NCI-H1105 (cell line): ENCODE measurements around the gene VWA3B.
A peak's percentile ranks its signal among the peaks of the same experiment; 100 is the strongest.
"Not testable (repeated sequence)": the region's sequence is repeated elsewhere in the genome, so short reads cannot be mapped to it uniquely, and the experiment has no call there.

ENCODE experiments used
- DNase-seq: peaks from one replicate; lab custom pipeline; 2025; lab: John Stamatoyannopoulos, UW

The VWA3B gene

DNA sequence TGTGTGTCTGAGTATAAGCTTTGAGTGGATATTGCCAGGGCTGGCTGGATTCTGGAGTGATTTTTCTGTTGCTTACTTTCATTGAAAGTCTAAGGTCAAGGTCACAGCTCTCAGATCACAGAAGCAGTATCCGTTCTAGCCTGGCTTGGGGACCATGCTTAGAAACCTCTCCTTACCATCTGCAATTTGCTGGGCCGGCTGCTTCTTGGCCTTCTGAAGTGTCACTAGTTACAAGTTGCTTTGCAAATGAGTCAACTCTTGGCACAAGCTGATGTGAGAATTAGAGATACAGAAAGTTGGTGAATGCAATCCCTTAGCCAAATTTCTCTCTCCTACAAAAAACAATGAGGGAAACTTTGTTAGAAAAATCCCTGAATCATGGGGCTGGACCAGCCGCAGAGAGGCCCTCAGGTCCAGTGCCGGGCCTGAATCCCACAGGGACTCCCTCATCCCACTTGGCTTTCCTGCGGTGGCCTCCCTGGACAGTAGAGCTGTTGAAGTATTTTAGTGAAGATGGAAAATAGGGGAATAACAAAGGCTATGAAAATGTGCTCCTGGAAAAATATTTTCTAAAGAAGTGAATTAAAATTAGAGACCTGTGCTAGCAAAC is 166.6 kb downstream of the VWA3B start:
- DNase-seq: no peak

DNA sequence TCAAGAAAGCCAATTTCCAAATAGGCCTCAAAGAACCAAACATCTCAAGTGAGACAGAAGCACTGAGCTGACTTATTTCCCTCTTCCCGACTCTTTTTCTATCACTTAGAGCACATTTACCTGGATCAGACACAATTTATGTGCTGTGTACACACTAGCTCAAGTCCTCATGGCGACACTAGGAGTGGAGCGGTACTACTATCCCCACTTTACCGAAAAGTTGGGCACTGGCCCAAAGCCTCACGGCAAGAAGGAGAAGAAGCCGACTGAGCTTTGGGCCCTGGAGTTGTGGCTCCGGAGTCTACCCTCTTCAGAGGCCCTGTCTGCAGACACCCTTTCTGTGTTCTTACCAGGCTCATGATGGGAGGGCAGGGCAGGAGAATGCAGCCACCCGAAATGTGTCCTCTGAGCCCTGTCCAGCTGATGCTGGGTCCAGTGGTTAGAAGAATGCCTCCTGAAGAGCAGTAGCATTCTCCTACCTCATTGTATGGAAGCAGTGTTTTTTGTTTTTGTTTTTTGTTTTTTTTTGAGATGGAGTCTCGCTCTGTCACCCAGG is 167.6 kb downstream of the VWA3B start:
- DNase-seq: no peak

DNA sequence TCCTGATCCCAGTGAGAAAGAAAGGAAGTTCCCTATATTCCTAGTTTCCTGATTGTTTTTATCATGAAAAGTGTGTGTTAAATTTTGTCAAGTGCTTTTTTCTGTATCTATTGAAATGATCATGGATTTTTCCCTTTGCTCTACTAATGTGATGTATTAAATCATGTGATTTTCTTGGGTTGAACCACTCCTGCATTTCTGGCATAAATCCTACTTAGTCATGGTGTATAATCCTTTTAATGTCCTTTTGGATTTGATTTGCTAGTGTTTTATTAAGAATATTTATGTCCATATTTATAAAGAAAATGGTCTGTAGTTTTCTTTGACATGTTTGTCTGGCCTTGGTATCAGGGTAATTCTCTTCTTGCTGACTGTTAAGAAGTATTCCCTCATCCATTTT is 171.9 kb downstream of the VWA3B start:
- no peak for DNase-seq

DNA sequence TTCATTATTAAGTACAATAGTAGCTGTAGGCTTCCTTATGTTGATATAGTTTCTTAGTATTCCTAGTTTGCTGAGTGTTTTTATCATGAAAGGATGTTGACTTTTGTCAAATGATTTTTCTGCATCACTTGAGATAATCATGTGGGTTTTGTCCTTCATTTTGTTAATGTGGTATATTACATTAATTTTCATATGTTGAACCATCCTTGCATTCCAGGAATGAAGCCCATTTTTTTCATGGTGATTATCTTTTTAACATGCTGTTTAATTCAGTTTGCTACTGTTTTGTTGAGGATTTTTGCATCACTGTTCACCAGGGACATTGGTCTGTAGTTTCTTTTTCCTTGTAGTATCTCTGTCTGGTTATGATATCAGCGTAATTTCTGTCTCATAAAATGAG is 176.4 kb downstream of the VWA3B start:
- no peak for DNase-seq

DNA sequence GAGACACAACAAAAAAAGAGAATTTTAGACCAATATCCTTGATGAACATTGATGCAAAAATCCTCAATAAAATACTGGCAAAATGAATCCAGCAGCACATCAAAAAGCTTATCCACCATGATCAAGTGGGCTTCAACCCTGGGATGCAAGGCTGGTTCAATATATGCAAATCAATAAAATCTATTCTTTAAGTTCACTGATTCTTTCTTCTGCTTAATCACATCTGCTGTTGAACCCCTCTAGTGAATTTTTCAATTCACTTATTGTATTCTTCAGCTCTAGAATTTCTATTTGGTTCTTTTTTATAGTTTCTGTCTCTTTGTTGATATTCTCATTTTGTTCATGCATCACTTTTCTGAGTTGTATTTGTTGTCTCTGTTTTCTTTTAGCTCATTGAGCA is 181.3 kb downstream of the VWA3B start:
- DNase-seq: not testable (repeated sequence)

DNA sequence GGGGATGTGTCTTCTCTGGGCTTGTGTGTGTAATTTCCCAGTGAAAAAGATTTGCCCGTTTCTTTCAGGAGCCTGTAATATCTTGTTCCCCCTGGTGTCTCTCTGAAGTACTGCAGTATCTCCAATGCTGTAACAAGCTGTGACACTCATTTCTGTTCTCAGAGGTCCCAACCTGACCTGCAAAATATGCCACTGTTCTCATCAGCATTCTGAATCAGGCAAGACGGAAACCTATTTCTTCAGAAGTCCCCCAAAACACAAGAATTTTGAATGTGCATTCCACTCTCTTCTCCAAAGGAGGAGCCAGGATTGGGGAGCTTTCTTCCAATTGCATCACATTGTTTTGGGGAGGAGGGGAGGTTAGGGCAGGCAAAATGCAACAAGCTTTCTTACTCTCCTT is 182.3 kb downstream of the VWA3B start:
- peak; percentile 4 for DNase-seq

DNA sequence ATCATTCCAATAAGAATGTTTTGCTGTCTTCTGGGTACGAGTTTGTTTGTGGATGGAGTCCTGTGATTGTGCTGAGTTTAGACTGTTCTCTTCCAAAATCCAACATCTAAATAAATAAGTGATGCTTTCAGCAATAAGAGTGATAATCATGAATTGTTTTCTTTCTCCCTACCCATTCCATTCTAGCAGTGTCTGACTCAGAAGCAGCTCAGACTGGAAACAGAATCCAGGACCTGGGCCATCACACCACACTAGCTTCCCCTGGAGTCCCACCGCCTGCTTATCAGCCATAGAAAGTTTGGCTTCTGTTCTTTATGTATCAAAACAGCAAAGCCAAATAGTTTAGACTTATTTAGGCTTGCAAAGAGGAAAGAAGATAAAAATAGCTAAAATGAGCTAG is 182.9 kb downstream of the VWA3B start:
- no peak for DNase-seq

DNA sequence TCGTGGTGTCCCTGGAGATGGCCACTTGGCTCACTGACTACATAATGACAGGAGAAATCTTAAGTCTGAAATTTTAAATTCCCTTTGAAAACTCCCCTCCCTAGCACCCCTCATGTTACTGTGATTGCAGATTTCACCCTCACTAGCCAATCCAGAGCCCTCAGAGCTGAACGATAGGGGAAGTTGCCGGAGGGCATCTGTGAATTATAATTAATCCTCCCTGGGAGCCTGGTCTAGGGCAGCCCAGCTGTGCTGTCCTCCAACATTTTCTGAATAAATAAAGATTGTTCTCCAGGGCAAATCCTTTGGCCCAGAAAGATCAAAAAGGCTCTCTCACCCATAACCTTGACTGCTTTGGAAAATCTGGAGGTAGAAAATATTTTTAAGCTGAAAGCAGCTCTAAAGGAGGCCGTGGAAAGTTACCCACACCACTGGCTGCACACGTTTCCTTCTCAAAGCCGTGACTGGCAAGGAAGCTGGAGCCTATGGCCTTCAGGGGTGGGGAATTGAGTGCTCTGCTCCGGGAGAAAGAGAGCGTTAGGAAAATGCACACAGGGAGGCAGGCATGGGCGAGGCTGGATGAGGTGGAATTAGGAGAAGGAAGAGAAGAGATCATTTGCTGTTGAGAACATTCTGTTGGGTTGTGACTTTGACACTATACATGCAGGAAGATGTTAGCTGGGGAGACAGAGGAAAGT is 190.3 kb downstream of the VWA3B start:
- no peak for DNase-seq

DNA sequence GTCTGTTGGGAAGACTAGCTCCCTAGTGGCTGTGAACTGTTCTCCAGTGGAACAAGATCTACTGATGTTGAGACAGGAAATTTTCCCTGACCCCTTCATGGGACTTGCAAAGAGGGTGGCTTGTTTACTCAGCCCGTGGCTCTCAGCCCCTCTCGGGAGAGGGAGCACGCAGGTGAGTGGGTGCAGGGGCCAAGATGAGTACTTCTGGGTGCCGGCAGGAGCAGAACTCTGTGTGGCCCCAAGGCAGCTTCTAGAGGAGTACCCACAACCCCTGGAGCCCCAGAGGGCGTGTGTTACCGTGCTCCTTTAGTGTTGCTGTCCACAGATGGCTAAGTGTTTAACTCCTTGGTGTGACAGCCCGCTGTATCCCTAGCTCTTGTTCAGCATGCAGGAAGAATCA is 191.1 kb downstream of the VWA3B start:
- no peak for DNase-seq

DNA sequence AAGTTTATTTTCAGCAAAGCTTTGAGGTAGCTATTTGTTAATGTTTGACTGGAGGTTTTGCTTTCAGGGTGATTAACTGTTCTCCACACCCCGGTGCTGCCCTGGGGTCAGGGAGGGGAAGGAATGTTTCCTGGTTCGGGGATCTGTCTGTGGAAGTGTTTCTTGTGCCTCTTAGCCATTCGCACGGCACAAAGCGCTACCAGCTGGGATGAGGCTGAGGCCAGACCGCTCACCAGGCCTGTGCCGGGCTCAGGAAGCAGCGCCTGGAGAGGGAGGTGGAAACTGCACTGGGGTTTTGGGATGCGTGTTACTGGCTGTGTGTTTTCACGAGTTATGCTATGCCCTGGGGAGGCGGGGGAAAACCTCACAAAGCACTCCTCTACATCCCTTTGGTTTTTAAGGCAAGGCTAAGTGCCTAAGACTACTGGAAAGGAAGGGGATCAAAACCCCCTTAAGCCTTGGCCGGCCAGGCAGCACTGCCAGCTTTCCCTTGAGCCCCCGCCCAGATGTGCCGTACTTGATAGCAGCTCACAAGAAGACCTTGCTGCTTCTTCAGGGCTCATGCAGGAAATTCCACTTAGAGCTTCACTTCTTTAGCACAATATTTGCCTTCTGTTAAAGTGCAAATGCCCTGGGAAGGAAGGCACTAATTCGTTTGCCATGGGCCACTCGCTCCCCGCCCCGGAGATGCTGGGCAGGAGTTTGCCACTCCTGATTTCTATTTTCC is 193.6 kb downstream of the VWA3B start:
- no peak for DNase-seq

DNA sequence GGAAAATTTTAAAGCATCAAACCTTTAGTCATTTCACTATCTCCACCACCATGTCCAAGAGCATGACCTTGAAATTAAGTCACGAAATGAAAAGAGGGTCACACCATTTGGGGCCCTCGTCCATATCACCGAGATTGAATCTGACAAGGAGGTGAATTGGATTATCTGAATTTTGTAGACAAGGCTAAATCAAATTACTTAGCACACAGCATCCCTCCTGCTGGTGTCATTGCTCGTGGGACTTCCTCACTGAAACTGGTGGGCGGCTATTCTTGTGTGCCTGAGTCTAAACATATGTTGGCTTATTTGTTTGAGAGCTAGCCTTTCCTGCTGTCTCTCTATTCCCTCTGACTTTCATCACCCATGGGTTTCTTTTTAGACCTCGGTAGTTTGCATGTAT is 194.6 kb downstream of the VWA3B start:
- no peak for DNase-seq

DNA sequence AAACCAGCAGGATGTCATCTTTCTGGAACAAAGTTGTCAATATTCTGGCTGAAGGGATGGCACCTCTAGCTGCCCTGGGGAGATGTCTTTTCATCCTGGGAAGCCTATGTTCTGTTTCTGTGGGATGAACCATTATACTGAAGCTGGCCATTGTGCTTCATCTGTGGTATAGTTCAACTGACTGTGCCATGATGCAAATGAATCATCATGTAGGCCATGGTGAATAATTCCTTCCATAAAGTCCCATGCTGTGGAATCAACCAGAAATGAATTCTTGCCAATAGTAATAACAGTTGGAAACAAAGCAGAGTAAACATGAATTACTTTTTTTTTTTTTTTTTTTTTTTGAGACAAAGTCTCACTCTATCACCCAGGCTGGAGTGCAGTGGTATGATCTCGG is 195.1 kb downstream of the VWA3B start:
- no peak for DNase-seq

DNA sequence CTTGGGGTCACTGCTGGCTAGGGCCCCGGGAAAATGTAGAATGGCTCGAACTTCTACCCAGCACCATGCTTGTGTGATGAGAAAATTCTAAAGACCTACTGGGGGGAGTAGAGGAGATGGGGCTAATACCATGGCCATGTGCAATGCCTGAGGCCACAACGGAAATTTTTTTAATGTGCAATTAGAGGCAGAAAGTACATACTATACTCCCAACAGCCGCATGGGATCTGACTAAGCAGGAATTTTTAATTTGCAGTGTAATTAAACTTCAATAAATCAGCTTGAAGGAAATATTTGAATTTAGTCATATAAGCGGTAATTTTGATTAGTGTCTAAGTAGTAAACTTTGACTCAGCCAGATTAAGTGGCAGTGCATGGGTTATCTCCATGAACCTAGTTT is 206.1 kb downstream of the VWA3B start:
- no peak for DNase-seq

DNA sequence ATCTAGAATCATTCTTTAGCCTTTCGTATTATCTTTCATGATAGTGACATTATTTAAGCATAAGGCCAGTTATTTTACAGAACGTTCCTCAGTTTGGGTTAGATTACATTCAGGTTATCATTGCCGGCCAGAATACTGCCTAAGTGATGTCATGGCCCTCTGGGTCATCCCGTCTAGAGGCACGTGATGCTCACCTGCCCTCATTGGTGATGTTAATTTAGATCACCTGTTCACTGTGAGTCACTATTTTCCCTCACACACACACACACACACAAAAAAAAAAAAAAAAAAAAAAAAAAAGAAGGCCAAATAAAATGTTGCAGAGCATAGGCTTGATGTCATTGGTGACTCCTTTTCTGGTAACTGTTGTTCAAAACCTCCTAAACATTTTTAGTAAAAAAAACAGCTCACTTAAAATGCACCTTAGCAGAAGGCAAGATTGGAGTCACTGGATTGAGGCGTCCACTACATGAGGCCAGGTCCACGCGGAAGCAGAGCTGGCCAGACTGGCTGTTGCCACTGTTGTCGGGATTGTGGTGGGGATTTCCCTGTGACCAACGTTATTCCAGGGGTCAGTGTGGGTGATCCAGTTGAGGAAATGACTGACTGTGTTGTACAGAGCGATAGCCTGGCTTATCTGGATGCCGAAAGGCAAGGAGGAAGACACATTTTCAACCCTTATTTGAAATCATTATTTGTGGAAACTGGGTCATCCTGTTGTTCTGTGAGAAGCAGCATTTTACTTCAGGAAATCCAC is 207.1 kb downstream of the VWA3B start:
- no peak for DNase-seq

DNA sequence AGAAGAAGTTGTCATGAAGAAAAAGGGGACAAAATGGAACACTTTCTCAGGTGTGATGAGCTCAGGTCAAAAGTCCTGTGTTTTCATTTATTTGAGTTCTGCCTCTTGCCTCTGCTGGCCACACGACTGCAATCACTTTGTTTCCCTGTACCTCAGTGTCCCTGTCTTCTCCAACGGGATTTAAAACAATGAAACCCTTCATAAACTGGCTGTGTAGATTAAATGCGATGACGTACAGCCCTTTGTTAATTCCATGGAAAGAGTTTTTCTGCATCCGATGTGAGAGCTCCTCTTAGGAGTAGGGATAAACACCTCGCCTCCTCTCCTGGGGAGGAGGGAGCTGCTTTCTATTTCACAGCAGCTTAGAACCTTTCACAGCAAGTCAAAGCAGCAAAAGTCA is 207.7 kb downstream of the VWA3B start:
- no peak for DNase-seq

DNA sequence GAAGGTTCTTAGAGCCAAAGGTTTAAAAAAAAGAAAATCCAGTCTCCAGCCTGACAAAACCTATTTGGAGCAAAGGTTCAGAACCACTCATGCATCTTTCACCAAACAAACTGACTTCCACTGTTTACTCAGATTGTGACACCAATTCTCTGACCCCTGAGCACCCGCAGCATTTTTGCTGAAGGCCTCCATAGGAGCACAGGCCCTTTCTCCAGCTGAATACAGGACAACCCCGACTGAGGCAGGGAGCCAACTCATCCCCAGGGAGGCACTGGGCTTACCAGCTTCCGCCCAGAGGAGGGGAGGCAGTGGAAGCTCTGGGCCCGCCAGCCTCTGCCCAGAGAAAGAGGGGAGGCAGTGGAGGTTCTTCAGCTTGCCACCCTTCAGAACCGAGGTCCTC is 208.3 kb downstream of the VWA3B start:
- DNase-seq: no peak

DNA sequence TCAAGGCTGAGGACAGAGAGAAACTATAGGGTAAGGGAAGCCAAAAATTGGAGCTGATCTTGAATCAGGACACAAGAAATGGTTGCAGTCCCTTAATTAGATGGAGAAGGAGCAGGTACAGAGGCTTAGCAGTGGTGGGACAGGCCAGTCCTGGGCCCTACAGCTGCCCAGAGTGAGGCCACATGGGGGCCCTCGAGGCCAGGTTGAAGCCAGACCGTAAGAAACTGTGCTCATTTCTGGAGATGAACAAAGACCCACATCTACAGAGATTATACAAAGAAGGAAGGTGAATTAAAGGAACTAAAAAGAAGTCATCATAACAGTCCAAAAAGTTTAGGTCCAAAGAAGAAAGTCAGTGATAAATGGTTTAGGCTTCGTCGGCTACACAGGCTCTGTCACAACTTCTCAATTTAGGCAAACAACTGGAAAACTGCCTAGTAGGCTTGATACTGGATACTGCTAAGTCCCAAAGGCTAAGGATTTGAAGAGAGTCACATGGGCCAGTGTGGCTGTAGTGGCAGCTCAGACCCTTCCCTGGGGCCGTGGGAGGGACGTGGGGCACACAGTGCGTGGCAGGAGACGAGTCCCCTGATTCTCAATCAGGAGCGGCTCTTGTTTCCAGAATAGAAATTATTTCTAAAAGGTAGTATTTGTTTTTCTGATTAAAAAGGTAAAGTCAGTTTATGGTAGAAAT is 208.9 kb downstream of the VWA3B start:
- DNase-seq: no peak

DNA sequence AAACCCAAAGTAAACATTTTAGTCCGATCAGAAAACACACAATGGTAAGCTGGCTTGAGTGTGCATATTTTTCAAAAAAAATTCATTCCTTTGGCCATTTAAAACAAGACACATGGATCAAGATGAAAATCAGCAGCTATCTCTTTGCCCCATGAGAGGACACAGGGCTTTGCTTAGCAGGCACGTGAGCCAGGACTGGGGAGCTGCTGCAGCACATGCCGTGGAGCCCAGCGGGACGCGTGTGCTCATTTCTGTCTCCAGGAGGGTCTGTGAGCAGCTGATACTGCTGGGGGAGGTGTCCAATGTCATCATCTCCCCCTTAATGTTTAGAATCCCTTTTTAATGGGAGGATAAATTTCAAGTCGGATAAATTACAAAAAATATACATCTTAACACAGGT is 209.5 kb downstream of the VWA3B start:
- DNase-seq: no peak

DNA sequence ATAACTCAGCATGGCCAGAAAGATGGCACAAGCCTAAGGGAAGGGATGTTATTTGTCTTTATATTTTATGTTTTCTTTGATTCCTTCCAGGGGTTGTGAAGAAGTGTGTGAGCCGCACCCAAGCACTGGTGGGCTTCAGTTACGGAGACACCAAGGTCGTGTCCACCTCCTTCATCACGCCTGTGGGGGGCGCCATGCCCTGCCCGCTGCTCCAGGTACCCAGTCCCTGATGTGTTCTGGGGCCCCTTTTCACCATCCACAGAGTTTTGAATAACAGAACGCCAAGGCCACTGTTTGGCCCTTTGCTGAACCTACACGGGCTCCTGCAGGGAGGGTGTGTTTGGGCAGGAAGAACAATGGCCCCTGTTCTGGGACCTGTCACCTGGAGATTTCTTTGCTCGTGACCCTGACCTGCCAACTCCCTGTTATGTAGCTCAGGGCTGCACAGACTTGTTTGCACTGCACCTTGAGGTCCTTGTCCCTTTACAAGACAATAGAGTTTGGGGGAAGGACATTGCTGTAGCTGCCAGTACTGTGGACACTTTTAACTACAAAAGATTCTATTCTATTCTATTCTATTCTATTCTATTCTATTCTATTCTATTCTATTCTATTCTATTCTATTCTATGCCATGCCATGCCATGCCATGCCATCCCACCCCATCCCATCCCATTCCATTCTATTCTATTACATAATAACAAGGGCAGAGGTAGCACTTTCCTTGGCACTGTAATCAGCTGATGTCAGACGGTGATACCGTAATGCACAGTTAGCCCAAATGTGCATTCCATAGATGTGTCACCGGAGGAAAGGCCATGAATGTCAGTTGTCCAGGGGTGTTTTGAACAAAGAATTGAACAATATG is 211.1 kb downstream of the VWA3B start:
- no peak for DNase-seq

DNA sequence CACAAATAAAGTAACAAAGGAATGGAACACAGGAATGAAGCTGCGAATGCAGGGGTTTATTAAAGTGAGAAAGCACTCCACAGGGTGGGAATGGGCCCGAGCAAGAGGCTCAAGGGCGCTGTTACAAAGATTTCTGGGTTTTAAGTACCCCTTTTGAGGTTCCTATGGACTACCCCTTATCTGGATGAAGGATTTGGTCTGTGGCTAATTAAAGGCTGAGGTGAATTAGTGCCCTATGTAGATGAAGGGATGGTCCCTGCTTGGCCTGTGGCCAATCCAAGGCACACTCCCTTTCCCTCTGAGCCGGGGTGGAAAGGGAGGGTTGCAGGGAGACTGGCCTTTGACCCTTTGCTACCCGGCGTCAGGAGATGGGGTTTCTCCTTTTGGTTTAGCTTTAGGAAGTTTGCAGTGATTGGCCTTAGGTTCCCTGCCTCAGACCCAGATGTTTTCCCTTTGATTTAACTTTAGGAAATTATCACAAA is 211.8 kb downstream of the VWA3B start:
- DNase-seq: no peak
